Panc1 (cell line): ENCODE results near the gene SECISBP2.

Source experiments
- POLR2AphosphoS5 ChIP-seq: IDR thresholded peaks from 2 replicates; pipeline ENCODE4 v1.6.1; 2012; ENCODE audit warnings: mild to moderate bottlenecking, low read depth, low read length, moderate library complexity
- TF ChIP-seq, protein P1 (sequence below): fragments of 450-650 bp; IDR thresholded peaks from 2 replicates; pipeline ENCODE4 v1.5.1; 2017; ENCODE audit warnings: mild to moderate bottlenecking

- TF ChIP-seq, protein P1, sequence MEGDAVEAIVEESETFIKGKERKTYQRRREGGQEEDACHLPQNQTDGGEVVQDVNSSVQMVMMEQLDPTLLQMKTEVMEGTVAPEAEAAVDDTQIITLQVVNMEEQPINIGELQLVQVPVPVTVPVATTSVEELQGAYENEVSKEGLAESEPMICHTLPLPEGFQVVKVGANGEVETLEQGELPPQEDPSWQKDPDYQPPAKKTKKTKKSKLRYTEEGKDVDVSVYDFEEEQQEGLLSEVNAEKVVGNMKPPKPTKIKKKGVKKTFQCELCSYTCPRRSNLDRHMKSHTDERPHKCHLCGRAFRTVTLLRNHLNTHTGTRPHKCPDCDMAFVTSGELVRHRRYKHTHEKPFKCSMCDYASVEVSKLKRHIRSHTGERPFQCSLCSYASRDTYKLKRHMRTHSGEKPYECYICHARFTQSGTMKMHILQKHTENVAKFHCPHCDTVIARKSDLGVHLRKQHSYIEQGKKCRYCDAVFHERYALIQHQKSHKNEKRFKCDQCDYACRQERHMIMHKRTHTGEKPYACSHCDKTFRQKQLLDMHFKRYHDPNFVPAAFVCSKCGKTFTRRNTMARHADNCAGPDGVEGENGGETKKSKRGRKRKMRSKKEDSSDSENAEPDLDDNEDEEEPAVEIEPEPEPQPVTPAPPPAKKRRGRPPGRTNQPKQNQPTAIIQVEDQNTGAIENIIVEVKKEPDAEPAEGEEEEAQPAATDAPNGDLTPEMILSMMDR, result no peak
- TF ChIP-seq POLR2AphosphoS5, result no peak
Measured at GRCh38 chr9:89293014-89293413, 25.3 kb upstream of the SECISBP2 start.
